HCT116 (cell line): ENCODE results near the gene CXCR4. TPM values are rescaled to one million over a fixed set of nuclear protein-coding genes. Genes with fewer than 3 reads are reported as not detected.

Experiments used
- ATAC-seq: fragments of 200-7000 bp; cut with Tn5 transposase; 2 replicates; pipeline ENCODE4 v1.9.1; 2020; ENCODE audit warnings: mild to moderate bottlenecking, moderate library complexity
- BruUV-seq: library from RNA; stranded (reverse); fragments of 400-500 nt; replicated peaks from 2 replicates; lab custom pipeline; 2021; lab: Mats Ljungman, UMichigan
- CTCF ChIA-PET: fragments of 300-600 bp; sonication (Branson Sonifier 250); formaldehyde crosslinking; loops from one replicate; lab custom pipeline; 2021; ENCODE audit warnings: antibody characterized with exemption; lab: Charles Lee
- POLR2A ChIA-PET: fragments of 300-600, 350-600 bp; sonication (Branson Sonifier 250); formaldehyde crosslinking; loops from one replicate; lab custom pipeline; 2021; ENCODE audit warnings: antibody characterized with exemption; lab: Charles Lee
- RAD21 ChIA-PET, 2 experiments: fragments of 300-600 bp; sonication (Branson Sonifier 250); formaldehyde crosslinking; loops; one replicate each; lab custom pipeline; 2023; ENCODE audit warnings: low total read pairs in 2 of 2; ENCODE audit not compliant: uncharacterized antibody in 2 of 2, unreplicated experiment in 2 of 2, low non-redundant PET in 1 of 2; lab: Charles Lee
- DNase-seq: peaks from one replicate; pipeline ENCODE4 v3.0.0-alpha.2; 2010; ENCODE audit warnings: low read depth, low spot score
- H2AFZ ChIP-seq: fragments of 200-600 bp; shearing (Covaris generic), sonication (generic); 2 replicates; pipeline ENCODE4 v1.6.1; 2017; ENCODE audit warnings: low read depth, mixed run types, mixed read lengths, antibody characterized with exemption, low read length; ENCODE audit not compliant: poor library complexity, severe bottlenecking
- H3K27ac ChIP-seq: 2 replicates; pipeline ENCODE4 v1.5.1; 2012; ENCODE audit warnings: low read depth, low read length
- H3K27me3 ChIP-seq: fragments of 200-600 bp; sonication (generic); 2 replicates; pipeline ENCODE4 v1.6.1; 2016; ENCODE audit warnings: mixed run types, low read length, mixed read lengths; ENCODE audit not compliant: insufficient read depth
- H3K36me3 ChIP-seq, 2 experiments: fragments of 200-500 bp in 1 of 2; fragments of 200-600 bp in 1 of 2; sonication (Bioruptor generic) in 1 of 2; sonication (generic) in 1 of 2; 2 replicates each; pipeline versions ENCODE4 v1.5.1 to v1.6.1; 2014 to 2016; ENCODE audit warnings: low read length in 2 of 2, inconsistent platforms in 1 of 2, mixed read lengths in 1 of 2, mixed run types in 1 of 2; ENCODE audit not compliant: insufficient read depth in 2 of 2, control insufficient read depth in 1 of 2
- H3K4me1 ChIP-seq, 2 experiments: fragments of 200-600 bp in 1 of 2; sonication (generic) in 1 of 2; 2 replicates each; pipeline versions ENCODE4 v1.5.1 to v1.6.1; 2012 to 2017; ENCODE audit warnings: low read length in 2 of 2, inconsistent platforms in 1 of 2, mild to moderate bottlenecking in 1 of 2, mixed read lengths in 1 of 2, mixed run types in 1 of 2, moderate library complexity in 1 of 2; ENCODE audit not compliant: insufficient read depth in 2 of 2, control insufficient read depth in 1 of 2
- H3K4me2 ChIP-seq: fragments of 200-600 bp; sonication (generic); 2 replicates; pipeline ENCODE4 v1.6.1; 2017; ENCODE audit warnings: mixed run types, low read length, mixed read lengths
- H3K4me3 ChIP-seq, 2 experiments: fragments of 200-600 bp in 1 of 2; sonication (generic) in 1 of 2; replicated peaks in 1 of 2; 2 replicates each; pipeline ENCODE4 v1.5.1; 2011 to 2016; ENCODE audit warnings: low read length in 2 of 2, control low read depth in 1 of 2, low read depth in 1 of 2, mild to moderate bottlenecking in 1 of 2, mixed read lengths in 1 of 2, mixed run types in 1 of 2
- H3K79me2 ChIP-seq: fragments of 200-600 bp; sonication (generic); 2 replicates; pipeline ENCODE4 v1.6.1; 2017; ENCODE audit warnings: mild to moderate bottlenecking, mixed run types, low read length, moderate library complexity, mixed read lengths; ENCODE audit not compliant: insufficient read depth
- H3K9ac ChIP-seq: fragments of 200-600 bp; sonication (generic); 2 replicates; pipeline ENCODE4 v1.6.1; 2016; ENCODE audit warnings: low read length, mixed read lengths
- H3K9me2 ChIP-seq: fragments of 200-600 bp; sonication (generic), shearing (Covaris generic); 2 replicates; pipeline ENCODE4 v1.6.1; 2017; ENCODE audit warnings: mixed run types, mild to moderate bottlenecking, moderate library complexity; ENCODE audit not compliant: insufficient read depth
- H3K9me3 ChIP-seq, 2 experiments: fragments of 200-500 bp in 1 of 2; fragments of 200-600 bp in 1 of 2; sonication (Bioruptor generic) in 1 of 2; sonication (generic) in 1 of 2; 2 replicates each; pipeline ENCODE4 v1.6.1; 2014 to 2017; ENCODE audit warnings: low read length in 2 of 2, mixed read lengths in 2 of 2, inconsistent platforms in 1 of 2, low read depth in 1 of 2, mild to moderate bottlenecking in 1 of 2, mixed run types in 1 of 2, moderate library complexity in 1 of 2; ENCODE audit not compliant: control insufficient read depth in 1 of 2, insufficient read depth in 1 of 2
- H4K20me1 ChIP-seq: fragments of 200-600 bp; sonication (generic), shearing (Covaris generic); 2 replicates; pipeline ENCODE4 v1.6.1; 2017; ENCODE audit warnings: mixed run types, mild to moderate bottlenecking, moderate library complexity; ENCODE audit not compliant: insufficient read depth
- CBX3 ChIP-seq: IDR thresholded peaks from 2 replicates; pipeline ENCODE4 v1.6.1; 2012; ENCODE audit warnings: low read depth
- CEBPB ChIP-seq: IDR thresholded peaks from 2 replicates; pipeline ENCODE4 v1.6.1; 2012; ENCODE audit warnings: low read depth
- EGR1 ChIP-seq: IDR thresholded peaks from 2 replicates; pipeline ENCODE4 v1.6.1; 2012; ENCODE audit warnings: low read depth
- ELF1 ChIP-seq: IDR thresholded peaks from 2 replicates; pipeline ENCODE4 v1.6.1; 2012; ENCODE audit warnings: low read depth, borderline replicate concordance
- EZH2 ChIP-seq: fragments of 200-600 bp; sonication (generic); IDR thresholded peaks from 2 replicates; pipeline ENCODE4 v1.6.1; 2017; ENCODE audit warnings: antibody characterized with exemption, mixed run types
- FOSL1 ChIP-seq: IDR thresholded peaks from 2 replicates; pipeline ENCODE4 v1.6.1; 2012; ENCODE audit warnings: low read depth
- JUND ChIP-seq: IDR thresholded peaks from 2 replicates; pipeline ENCODE4 v1.6.1; 2012
- MAX ChIP-seq: IDR thresholded peaks from 2 replicates; pipeline ENCODE4 v1.6.1; 2012
- POLR2A ChIP-seq: IDR thresholded peaks from 2 replicates; pipeline ENCODE4 v1.7.0; 2011; ENCODE audit warnings: borderline replicate concordance; ENCODE audit not compliant: insufficient read depth, insufficient read length; ENCODE audit errors: extremely low read depth
- RAD21 ChIP-seq: IDR thresholded peaks from 2 replicates; pipeline ENCODE4 v1.6.1; 2012; ENCODE audit warnings: low read depth, mild to moderate bottlenecking
- REST ChIP-seq: IDR thresholded peaks from 2 replicates; pipeline ENCODE4 v1.6.1; 2012; ENCODE audit warnings: low read depth
- SIN3A ChIP-seq: IDR thresholded peaks from 2 replicates; pipeline ENCODE4 v1.6.1; 2012; ENCODE audit warnings: low read depth
- SP1 ChIP-seq: IDR thresholded peaks from 2 replicates; pipeline ENCODE4 v1.6.1; 2012; ENCODE audit warnings: low read depth
- SRF ChIP-seq: IDR thresholded peaks from 2 replicates; pipeline ENCODE4 v1.6.1; 2012; ENCODE audit warnings: low read depth
- TCF7L2 ChIP-seq: IDR thresholded peaks from 2 replicates; pipeline ENCODE4 v1.7.0; 2011; ENCODE audit warnings: borderline replicate concordance, inconsistent platforms; ENCODE audit not compliant: insufficient read depth, insufficient read length; ENCODE audit errors: extremely low read depth
- ZBTB33 ChIP-seq: IDR thresholded peaks from 2 replicates; pipeline ENCODE4 v1.6.1; 2011; ENCODE audit warnings: mild to moderate bottlenecking, low read length, moderate library complexity; ENCODE audit not compliant: insufficient replicate concordance; ENCODE audit errors: extremely low read depth
- ZFX ChIP-seq: fragments of 450-650 bp; IDR thresholded peaks from 2 replicates; pipeline ENCODE4 v1.6.1; 2017
- ZNF274 ChIP-seq: fragments of 200-500 bp; sonication (Bioruptor generic); IDR thresholded peaks from 2 replicates; pipeline ENCODE4 v1.6.1; 2014; ENCODE audit warnings: mild to moderate bottlenecking, low read depth, low read length, inconsistent platforms
- intact Hi-C: fragments of 100-400 bp; cut with micrococcal nuclease; formaldehyde crosslinking; loops from 2 replicates; pipeline ENCODE4 v1.10.0; 2022
- total RNA-seq: library from RNA; stranded (reverse); gene quantifications from one replicate; pipeline ENCODE4 v1.2.1, GENCODE V29; 2021; ENCODE audit not compliant: unreplicated experiment

Gene CXCR4
- total RNA-seq, 1 experiment from 2014 or later = 1.3 TPM

DNA sequence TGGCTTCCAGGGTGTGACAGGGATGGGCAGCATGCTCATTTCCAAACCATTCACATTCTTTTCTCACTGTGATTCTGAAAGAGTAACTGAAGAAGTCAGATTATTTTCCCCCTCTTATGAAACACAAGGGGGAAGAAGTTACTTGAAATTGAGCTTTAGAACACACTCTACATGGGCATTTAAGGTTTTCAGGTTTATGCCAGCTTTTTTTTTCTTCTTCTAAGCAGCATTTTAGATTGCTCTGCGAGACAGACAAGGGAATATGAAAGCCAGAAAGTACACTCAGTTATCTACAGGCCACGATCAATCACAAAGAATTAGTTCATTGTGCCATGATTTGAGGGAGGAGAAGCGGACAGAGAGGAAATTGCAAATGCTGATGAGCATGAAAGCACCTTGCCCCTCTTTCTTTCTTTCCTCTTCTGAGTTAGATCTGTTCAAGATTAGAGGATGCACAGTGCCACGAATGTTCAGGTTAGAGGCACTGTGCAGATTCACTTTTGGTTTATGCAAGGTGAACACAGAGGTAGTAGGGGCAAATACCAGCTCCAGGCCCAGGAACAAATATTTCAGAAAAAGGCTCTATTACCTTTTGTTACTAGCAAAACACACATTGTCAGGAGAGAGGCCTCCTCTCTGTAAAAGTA lies 49.2 kb downstream of the CXCR4 start (continued):
- TF ChIP-seq ZBTB33 (no peak), SIN3A (no peak)

DNA sequence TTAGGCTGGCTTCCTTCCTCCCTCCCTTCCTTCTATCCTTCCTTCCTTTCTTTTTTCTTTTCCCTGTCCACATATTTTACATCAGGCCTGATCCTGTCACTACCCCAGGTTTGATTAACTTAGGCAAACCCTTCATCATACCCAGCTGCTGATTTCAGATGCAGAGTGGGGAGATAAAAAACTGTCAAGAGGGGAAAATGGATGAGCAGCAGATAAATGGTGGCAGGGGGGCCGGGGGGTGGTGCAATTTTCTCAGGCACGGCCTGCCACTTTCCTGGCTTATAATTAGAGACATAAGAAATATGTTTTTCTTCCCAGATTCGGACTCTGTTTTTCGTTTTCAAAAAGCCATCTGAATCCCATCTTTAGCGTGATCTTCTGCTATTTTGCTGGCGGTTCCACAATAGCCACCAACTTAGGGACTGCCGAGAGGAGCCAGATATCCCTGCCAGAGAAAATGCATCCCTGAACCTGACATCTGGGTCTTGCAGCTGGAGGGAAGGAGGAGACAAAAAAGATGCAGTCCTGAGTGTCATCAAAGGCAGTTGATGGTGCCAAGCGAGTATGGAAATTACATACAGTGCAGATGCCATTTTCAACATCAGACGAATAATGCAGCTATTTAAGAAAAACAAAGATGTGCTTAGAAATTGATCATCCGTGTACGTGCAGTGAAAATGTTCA lies 49.9 kb downstream of the CXCR4 start:
- BruUV-seq = no TSS peak
- ATAC-seq (no peak), DNase-seq (no peak)
- RAD21 ChIA-PET = no interaction called here
- no peaks in the 10 kb centered on the region; a peak in 1 of 4 replicates for H3K9me3 ChIP-seq
- no peaks in the 10 kb centered on the region for H3K79me2 ChIP-seq
- no peak overlapping the region for H3K4me3 ChIP-seq
- no peaks in the 10 kb centered on the region for H3K9me2 ChIP-seq
- H3K27me3 ChIP-seq = no peaks in the 10 kb centered on the region
- H2AFZ ChIP-seq = no peak overlapping the region
- peaks cover 9 to 10% of the 10 kb centered on the region in 2 experiments for H3K4me1 ChIP-seq
- no peak overlapping the region for H3K27ac ChIP-seq
- no peaks in the 10 kb centered on the region for H4K20me1 ChIP-seq
- intact Hi-C loops = no loop called here
- POLR2A ChIA-PET = no interaction called here
- no peaks in the 10 kb centered on the region for H3K36me3 ChIP-seq
- CTCF ChIA-PET = no interaction called here
- no peak overlapping the region for H3K9ac ChIP-seq
- no peak overlapping the region for H3K4me2 ChIP-seq
- TF ChIP-seq CEBPB = no peak
- no peak for TF ChIP-seq SP1
- TF ChIP-seq EZH2 = no peak
- no peak for TF ChIP-seq ZFX
- TF ChIP-seq JUND = no peak
- no peak for TF ChIP-seq POLR2A
- no peak for TF ChIP-seq CBX3
- no peak for TF ChIP-seq FOSL1
- no peak for TF ChIP-seq MAX
- no peak for TF ChIP-seq TCF7L2
- TF ChIP-seq ELF1 = no peak
- TF ChIP-seq ZNF274 = no peak
- TF ChIP-seq EGR1 = no peak
- TF ChIP-seq RAD21 = no peak
- no peak for TF ChIP-seq SIN3A
- no peak for TF ChIP-seq SRF
- no peak for TF ChIP-seq ZBTB33
- no peak for TF ChIP-seq REST
